Activated T-cell treated with anti-CD3 and anti-CD28 coated beads for 48 hours (primary cell): ENCODE measurements around the gene TP53RK.

Experiments used
- DNase-seq: peaks from one replicate; pipeline ENCODE4 v3.0.0-alpha.2; 2020; ENCODE audit warnings: low read depth

The TP53RK gene

GRCh38 chr20:46706242-46706641 is 17.0 kb upstream of the TP53RK start:
- DNase-seq: no peak

GRCh38 chr20:46705378-46705729 is 16.1 kb upstream of the TP53RK start:
- no peak for DNase-seq

- no peak for DNase-seq
Measured at GRCh38 chr20:46704714-46705377, 15.6 kb upstream of the TP53RK start.

- DNase-seq: no peak
Measured at GRCh38 chr20:46703435-46703834, 14.2 kb upstream of the TP53RK start.

- DNase-seq: no peak
Measured at GRCh38 chr20:46702447-46703203, 13.4 kb upstream of the TP53RK start.

GRCh38 chr20:46701986-46702385 is 12.7 kb upstream of the TP53RK start:
- no peak for DNase-seq

- no peak for DNase-seq
Measured at GRCh38 chr20:46701556-46701955, 12.3 kb upstream of the TP53RK start.

- no peak for DNase-seq
Measured at GRCh38 chr20:46701057-46701456, 11.8 kb upstream of the TP53RK start.

GRCh38 chr20:46700481-46700880 is 11.2 kb upstream of the TP53RK start:
- DNase-seq: no peak

- no peak for DNase-seq
Measured at GRCh38 chr20:46699651-46700359, 10.6 kb upstream of the TP53RK start.

GRCh38 chr20:46698788-46699187 is 9.5 kb upstream of the TP53RK start:
- DNase-seq: no peak

- DNase-seq: no peak
Measured at GRCh38 chr20:46696791-46697279, 7.6 kb upstream of the TP53RK start.

- DNase-seq: no peak
Measured at GRCh38 chr20:46695892-46696291, 6.6 kb upstream of the TP53RK start.

- DNase-seq: no peak
Measured at GRCh38 chr20:46694484-46694883, 5.2 kb upstream of the TP53RK start.

- no peak for DNase-seq
Measured at GRCh38 chr20:46691196-46691595, 2.0 kb upstream of the TP53RK start.

- no peak for DNase-seq
Measured at GRCh38 chr20:46690219-46691106, 1.2 kb upstream of the TP53RK start.

GRCh38 chr20:46689754-46690085 is 476 bp upstream of the TP53RK start:
- no peak for DNase-seq

- DNase-seq: no peak
Measured at GRCh38 chr20:46688151-46689081, 828 bp downstream of the TP53RK start.

GRCh38 chr20:46683939-46684750 is 5.1 kb downstream of the TP53RK start:
- DNase-seq: no peak

- no peak for DNase-seq
Measured at GRCh38 chr20:46683668-46683938, 5.6 kb downstream of the TP53RK start.
